ENCODE data around the gene WT1.

Gene WT1

DNA sequence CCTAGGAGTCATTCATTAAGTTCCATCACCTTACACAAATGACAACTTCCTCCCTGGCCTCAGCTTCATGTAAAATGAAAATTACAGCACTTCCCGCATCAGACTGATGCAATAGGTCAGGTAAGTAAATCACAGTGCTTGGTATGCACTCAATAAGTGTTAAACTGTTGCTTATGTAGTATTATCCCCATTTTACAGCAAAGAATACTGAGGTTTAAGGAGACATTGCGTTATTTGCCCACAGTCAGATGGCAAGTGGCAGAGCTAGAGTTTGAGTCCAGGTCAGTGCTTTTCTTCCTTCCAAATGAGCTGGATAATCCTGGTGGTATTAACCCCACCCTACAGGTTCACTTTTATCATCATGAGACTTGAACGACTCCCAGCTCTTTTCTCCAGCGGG, 29.7 kb downstream of the WT1 start:
- no peak for TF ChIP-seq CTCF (IDR thresholded peaks at IDR 0.05; ENCODE audit: low read depth, low read length, missing control alignments)
- DNase-seq (ENCODE audit: low read depth) = no peak
- no peak overlapping the region for H3K4me3 ChIP-seq (ENCODE audit: low read depth, low read length)
- in situ Hi-C loops (cut with HindIII; ENCODE audit: low sequenced_read_pairs) = no loop called here

DNA sequence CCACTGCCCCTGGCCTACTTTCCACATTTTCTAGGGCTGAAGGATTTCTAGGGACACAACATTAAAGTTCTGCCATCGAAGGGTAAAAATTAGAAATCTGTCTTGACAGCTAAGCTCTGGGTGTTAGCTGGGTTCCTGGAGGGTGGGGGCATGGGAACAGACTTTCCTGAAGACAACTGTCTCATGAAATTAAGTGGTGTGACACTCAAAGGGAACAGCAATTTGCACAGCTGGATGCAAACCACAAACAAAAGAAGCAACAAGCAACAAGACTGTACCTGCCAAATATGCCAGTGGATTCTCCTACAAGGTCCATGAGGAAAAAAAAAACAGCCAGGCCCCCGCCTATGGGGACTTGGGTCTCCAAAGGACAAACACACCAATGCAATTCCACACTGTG, 32.5 kb downstream of the WT1 start:
- no peak overlapping the region for H3K4me3 ChIP-seq (ENCODE audit: low read depth, low read length)
- DNase-seq (ENCODE audit: low read depth) = no peak
- TF ChIP-seq CTCF (IDR thresholded peaks at IDR 0.05; ENCODE audit: low read depth, low read length, missing control alignments) = no peak
- in situ Hi-C loops (cut with HindIII; ENCODE audit: low sequenced_read_pairs) = no loop called here

DNA sequence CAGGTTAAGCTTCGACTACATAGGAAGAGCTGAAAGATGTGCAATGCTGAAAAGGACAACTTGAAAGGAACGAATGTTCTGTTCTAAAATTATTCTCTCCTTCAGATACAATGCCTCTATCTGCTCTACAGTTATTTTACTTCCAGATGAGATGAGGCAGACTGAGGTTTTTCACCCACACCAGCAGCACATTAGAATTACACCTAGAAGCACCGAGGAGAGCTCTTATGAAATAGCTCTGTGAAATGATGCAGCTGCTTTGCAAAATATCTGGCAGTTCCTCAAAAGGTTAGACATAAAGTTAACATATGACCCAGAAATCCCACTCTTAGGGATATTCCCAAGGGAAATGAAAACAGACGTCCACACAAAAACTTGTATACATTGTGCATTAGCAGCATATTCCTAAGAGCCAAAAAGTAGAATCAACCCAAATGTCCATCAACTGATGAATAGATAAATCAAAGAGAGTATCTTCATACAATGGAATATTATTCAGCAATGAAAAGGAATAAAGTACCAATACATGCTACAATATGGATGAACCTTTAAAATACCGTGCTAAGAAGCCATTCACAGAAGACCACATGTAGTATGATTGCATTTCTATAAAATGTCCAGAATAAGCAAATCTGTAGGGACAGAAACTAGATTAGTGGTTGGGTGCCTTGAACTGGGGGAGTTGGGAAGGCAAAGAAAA, 34.5 kb downstream of the WT1 start:
- in situ Hi-C loops (cut with HindIII; ENCODE audit: low sequenced_read_pairs) = no loop called here
- TF ChIP-seq CTCF (IDR thresholded peaks at IDR 0.05; ENCODE audit: low read depth, low read length, missing control alignments) = no peak
- no peak overlapping the region for H3K4me3 ChIP-seq (ENCODE audit: low read depth, low read length)
- no peak for DNase-seq (ENCODE audit: low read depth)

DNA sequence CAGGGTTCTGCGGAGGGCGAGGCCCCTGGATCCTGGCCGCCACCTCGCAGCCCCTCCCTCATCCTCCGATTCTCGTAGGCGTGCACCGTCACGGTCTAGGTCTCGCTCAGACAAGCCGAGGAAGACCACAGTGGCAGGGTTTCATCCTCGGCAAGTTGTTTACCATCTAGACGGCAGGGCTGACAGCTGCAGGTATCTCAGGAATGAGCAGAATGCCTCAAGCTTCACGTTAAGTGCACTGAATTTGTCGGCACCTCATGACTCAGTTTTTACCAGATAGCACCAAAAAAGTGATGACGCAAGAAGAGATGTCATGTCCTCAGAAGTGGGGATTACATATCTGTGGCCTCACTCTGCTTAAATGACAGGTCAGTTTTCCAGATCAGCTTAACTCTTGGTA, 35.1 kb downstream of the WT1 start:
- DNase-seq (ENCODE audit: low read depth) = peak; percentile 4
- H3K4me3 ChIP-seq (ENCODE audit: low read depth, low read length) = no peak overlapping the region
- in situ Hi-C loops (cut with HindIII; ENCODE audit: low sequenced_read_pairs) = no loop called here
- no peak for TF ChIP-seq CTCF (IDR thresholded peaks at IDR 0.05; ENCODE audit: low read depth, low read length, missing control alignments)

- no peak for DNase-seq (ENCODE audit: low read depth)
- TF ChIP-seq CTCF (IDR thresholded peaks at IDR 0.05; ENCODE audit: low read depth, low read length, missing control alignments) = no peak
- in situ Hi-C loops (cut with HindIII; ENCODE audit: low sequenced_read_pairs) = no loop called here
- H3K4me3 ChIP-seq (ENCODE audit: low read depth, low read length) = no peak overlapping the region
Measured at GRCh38 chr11:32396991-32397390, 38.3 kb downstream of the WT1 start.

GRCh38 chr11:32396331-32396730, 39.0 kb downstream of the WT1 start:
- DNase-seq (ENCODE audit: low read depth) = no peak
- no peak overlapping the region for H3K4me3 ChIP-seq (ENCODE audit: low read depth, low read length)
- in situ Hi-C loops (cut with HindIII; ENCODE audit: low sequenced_read_pairs) = no loop called here
- TF ChIP-seq CTCF (IDR thresholded peaks at IDR 0.05; ENCODE audit: low read depth, low read length, missing control alignments) = no peak

All from astrocyte of the cerebellum (primary cell).